ENCODE data around the gene MLLT10. TPM values are rescaled to one million over a fixed set of nuclear protein-coding genes. Genes with fewer than 3 reads are reported as not detected.
A peak's percentile ranks its signal among the peaks of the same experiment; 100 is the strongest.

Gene MLLT10
- total and polyA plus RNA-seq, 9 of the 15 experiments (the other 6 are each of a cell fraction or from before 2014, with no cell fraction given), result 18.8 to 81.4 (median 64.2) TPM

- TF ChIP-seq ZSCAN29 (IDR thresholded peaks at IDR 0.05) (0 out of 2 replicates have a peak, but pooled peaks have one; percentile 22), SOX6 (IDR thresholded peaks at IDR 0.05) (peak; percentile 25; the same call in 1 of the 2 replicates), ZBTB49 (CRISPR knock-in tag; IDR thresholded peaks at IDR 0.05; ENCODE audit: borderline replicate concordance) (no peak), ZBTB5 (IDR thresholded peaks at IDR 0.05) (no peak), HMGN3 (IDR thresholded peaks at IDR 0.05; ENCODE audit: borderline replicate concordance, extremely low read depth, insufficient read length, low read depth, low read length) (peak; percentile 57), HSF4 (CRISPR knock-in tag; IDR thresholded peaks at IDR 0.05; ENCODE audit: borderline replicate concordance) (no peak), NFATC3 (IDR thresholded peaks at IDR 0.05) (no peak), ZNF197 (CRISPR knock-in tag; IDR thresholded peaks at IDR 0.05; ENCODE audit: low read depth) (no peak), FOXA1 (IDR thresholded peaks at IDR 0.05; ENCODE audit: borderline replicate concordance) (no peak), PHTF2 (CRISPR knock-in tag; IDR thresholded peaks at IDR 0.05) (no peak), TSHZ1 (CRISPR knock-in tag; IDR thresholded peaks at IDR 0.05) (no peak), NR4A1 (CRISPR knock-in tag; IDR thresholded peaks at IDR 0.05) (no peak), NR4A1 (tag; IDR thresholded peaks at IDR 0.05) (no peak), ASH1L (IDR thresholded peaks at IDR 0.05; ENCODE audit: borderline replicate concordance, low read depth, partially characterized antibody) (no peak), GTF3C2 (IDR thresholded peaks at IDR 0.05; ENCODE audit: borderline replicate concordance, extremely low read depth, insufficient read length) (no peak), ZNF408 (CRISPR knock-in tag; IDR thresholded peaks at IDR 0.05; ENCODE audit: low read depth) (no peak), SRSF1 (IDR thresholded peaks at IDR 0.05; ENCODE audit: low read depth, low read length) (no peak), ZNF561 (CRISPR knock-in tag; conservative IDR thresholded peaks at IDR 0.05) (no peak)
Observed at GRCh38 chr10:21495752-21496342, 38.2 kb upstream of the MLLT10 start (continued).
